Measurements from ENCODE around the gene TIMM21.

The TIMM21 gene, protein sequence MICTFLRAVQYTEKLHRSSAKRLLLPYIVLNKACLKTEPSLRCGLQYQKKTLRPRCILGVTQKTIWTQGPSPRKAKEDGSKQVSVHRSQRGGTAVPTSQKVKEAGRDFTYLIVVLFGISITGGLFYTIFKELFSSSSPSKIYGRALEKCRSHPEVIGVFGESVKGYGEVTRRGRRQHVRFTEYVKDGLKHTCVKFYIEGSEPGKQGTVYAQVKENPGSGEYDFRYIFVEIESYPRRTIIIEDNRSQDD

DNA sequence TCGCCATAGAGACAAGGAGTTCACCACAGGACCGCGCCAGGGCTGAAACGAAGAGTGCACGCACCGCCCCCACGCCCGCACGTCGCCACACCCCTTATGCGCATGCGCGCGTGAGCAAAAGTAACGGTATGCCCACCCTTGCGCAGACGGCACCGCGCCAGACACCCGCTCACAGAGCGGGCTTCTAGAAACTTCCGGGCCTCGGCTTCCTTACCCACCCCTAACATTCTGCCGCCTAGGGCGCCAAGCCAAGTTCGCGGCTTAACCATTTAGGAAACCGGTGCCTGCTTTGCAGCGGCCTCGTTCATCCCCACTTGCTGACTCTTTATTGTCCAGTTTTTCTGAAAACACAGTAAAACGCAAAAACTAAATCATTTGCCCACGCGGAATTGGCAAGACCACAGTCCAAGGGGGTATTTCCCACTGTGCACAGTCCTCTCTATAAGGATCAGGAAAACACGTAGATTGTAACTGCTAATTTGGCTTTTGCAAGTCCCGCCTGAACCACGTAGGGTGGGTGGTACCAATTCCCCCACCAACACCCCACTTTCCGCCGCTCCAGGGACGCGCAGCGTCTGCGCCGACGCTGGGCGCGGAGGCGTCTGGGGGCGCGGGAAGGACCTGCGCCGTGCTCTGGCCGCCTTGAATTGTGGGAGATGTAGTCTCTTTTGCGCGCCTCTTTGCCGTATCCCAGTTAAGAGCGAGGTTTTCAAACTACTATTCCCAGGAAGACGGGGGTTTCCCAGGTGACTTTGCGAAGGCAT is at the start of gene TIMM21, which contains the start of gene FBXO15:
TIMM21 (plus strand) TSS at position 745 of the 764 bp plus-strand sequence. CDS start 286 bp downstream, outside the sequence.
FBXO15 (minus strand) TSS at position 56 of the 764 bp plus-strand sequence; CDS start at position 7, 49 bp downstream.
- DNase-seq, result peak; percentile 98

DNA sequence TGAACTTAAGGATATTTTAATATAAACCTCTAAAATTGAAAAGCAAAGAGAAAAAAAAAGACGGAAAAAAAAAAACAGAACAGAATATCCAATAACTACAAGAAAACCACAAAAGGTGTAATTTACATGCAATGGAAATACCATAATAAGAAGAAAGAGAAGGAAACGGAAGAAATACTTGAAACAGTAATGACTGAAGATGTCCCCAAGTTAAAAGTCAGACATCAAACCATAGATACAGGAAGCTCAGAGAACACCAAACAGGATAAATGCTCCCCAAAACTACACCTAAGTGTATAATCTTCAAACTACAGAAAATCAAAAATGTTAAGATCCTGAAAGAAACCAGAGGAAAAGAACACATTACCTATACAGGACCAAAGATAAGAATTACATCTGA is 39.9 kb upstream of the TIMM21 start:
- no peak for DNase-seq

DNA sequence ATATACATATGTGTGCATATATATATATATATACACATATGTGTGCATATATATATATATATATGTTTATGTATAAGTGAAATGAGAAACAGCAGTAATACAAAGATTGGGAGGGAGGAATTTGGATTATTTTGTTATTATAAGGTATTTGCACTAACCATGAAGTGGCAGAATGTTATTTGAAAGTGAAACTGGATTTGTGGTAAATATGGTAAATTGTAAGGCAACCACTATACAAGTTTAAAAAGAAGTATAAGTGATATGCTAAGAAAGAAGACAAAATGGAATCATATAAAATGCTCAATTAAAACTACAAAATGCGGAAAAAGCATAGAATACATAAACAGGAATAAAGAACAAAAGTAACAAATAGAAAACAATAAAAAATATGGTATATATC is 38.2 kb upstream of the TIMM21 start:
- DNase-seq, result no peak

DNA sequence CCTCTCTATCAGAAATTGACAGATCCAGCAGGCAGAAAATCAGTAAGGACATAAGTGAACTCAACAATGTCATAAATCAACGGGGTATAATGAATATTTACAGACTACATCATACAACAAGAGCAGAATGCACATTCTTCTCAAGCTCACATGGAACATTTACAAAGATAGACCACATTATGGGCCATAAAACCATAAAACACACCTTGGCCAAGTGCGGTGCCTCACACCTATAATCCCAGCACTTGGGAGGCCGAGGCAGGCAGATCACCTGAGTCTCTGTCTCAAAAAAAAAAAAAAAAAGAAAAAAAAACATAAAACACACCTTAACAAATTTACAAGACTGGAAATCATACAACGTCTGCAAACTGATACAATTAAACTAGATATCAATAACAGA is 37.3 kb upstream of the TIMM21 start:
- no peak for DNase-seq

DNA sequence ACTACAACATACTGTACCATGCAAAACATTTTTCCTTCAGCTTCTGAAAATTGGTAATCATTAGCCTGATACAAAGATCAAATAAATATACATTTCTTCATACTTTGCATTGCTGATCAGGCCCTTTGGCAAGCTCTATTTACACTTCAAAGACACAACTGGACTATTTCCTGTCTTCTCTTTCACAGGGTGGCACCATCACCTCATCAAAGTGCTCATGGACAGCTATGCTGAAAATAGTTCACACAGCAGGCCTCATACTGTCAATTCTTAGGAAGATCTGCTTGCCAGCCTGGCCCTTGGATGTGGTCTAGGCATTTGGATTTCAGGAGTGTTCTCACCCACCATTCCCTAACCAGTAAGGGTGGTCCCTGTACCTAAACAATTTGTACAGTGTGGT is 34.6 kb upstream of the TIMM21 start:
- no peak for DNase-seq

DNA sequence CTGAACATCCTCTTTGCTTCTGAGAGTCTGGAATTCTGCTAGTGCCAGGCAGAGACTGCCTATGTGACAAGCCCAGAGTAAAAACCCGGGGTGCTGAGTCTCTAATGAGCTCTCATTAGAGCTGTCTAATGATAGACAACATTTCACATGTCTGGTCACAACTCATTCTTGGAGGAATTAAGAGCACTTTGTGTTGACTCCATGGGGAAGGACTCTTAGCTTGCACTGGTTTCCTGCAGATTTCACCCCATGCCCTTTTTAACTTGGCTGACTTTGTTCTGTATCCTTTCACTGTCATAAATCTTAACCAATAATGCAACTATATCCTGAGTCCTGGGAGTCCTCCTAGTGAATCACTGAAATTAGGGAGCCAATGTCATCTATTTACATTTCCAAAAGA is 34.2 kb upstream of the TIMM21 start:
- DNase-seq, result no peak

DNA sequence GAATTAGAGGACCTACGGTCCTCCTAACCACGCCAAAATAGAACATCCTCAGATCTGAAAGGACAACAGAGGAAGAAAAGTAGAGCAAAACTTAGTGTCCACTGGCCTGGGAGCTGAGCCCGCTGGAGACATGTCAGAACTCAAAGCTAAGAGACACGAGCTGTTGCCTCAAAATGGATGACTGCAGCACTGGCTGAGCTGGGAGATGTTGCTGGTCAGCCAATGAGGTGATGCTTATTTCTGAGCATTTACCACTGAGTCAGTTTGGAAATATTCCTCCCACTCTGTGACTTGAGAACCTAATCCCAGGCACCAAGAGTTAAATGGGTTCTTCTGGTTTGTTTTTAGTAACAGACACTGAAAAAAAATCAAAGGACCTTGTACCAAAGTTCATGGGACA is 33.3 kb upstream of the TIMM21 start:
- DNase-seq, result no peak

DNA sequence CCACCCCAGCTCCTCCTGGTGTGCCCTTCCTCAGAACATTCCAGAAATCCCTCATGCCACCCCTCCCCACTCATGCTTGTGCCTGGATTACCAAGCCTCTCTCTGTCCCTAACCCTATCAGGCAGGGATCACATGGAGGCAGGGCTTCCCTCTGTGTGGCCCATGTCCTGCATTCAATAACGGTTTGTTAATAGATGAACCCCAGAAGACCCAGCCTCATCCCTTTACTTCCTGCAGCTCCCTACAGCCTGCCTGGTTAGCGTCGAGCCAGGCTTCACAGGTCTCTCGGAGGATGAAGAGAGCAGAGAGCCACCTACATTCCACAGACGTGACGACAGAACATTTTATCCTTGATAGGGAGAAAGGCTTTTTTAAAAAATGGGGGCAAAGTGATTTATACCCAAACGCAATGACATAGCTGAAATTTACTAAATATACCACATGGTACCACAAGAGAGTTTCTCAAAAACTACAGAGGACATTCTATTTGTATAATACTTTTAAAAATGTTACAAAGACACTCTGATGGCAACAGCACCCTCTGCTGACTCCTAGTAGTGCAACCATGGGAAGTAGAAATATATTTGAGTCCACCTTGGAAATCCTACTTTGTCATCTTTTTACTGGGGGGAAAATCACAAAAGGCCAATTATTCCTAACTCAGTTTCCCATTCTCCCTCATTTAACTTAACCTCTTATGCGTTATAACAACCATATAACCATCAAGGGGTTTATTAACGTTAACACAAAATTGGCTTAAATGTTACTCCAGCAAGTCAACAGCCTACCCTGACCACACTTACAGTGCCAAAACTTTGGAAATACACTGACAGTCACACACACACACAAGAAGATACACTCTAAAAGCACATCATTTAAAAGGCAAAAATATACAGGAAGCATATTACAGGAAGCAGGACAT is 31.4 kb upstream of the TIMM21 start:
- DNase-seq, result peak; percentile 61

DNA sequence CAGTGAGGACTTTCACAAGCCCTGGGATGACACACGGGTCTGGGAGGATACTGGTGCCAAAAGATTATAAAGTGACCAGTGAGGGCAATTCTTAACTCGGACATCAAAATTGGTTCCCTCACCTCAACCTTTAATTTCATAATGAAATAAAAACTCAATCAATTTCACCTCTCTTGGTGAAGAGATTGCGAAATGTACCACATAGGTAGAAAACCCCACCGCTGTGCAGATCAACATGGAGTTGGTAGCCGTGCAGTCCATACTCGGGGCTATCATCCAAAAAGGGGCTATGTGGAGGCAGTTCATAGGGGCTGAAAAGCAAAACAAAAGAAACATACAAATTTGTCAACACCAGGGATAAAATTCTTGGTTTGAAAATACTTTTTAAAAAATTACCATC is 25.1 kb upstream of the TIMM21 start:
- DNase-seq, result no peak

DNA sequence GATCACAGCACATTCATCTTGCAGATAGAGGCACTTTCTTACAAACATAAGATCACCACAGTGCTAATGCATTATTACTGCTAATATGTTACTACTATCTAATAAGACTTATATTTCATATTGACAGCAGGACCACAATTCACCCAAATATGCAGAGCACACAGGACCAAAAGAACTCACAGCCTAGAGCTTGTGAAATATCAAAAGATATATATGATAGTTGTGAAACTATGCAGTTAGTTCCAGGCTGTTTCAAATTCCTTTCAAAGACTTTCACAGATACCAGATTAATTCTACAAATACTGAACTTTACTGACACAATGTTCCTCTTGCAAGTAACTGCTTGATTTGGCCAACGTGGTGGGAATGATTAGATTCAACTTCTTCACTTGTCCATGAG is 23.7 kb upstream of the TIMM21 start:
- DNase-seq, result no peak

DNA sequence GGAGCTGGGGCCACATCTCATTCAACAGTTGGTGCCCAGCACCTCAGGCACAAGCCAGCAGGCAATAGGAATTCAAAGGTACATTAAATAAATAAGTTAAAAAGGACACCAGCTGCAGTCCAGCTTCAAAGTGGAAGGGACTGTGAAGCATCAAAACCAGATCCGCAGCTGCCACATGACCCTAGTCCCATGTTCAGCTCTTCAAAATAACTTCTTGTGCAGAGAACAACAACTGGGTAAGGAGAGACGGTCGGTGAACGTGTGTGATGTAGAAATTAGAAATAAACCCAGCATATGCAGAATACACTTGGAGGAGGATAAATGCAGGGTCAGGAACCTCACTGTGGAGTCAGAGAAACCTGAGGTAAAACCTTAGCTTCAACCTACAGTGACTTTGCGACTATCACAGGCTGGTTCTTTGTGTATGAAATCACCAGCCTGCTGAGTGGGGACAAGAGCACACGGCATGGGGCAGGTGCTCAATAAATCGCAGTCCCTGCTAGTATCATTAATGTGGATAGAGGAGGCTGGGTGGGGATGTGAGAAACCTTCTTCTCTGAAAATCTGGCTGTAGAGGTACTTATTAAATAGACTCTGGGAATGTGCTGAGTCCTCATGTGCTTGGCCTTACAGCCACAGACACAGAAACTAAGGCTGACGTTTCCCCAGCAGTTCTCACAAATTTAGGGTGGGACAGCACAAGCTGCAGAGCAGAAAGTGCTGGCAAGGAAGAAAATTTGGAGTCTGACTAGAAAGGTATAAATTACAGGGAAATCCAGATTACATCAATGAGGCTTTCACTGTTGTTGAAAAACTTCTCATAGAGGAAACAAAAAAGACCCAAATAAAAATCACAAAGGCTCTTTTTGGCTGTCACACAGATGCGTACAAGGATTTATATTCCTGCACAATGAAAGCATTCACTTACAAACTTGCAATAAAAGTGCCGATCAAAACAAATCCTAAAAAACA is 21.4 kb upstream of the TIMM21 start:
- DNase-seq, result peak; percentile 45

DNA sequence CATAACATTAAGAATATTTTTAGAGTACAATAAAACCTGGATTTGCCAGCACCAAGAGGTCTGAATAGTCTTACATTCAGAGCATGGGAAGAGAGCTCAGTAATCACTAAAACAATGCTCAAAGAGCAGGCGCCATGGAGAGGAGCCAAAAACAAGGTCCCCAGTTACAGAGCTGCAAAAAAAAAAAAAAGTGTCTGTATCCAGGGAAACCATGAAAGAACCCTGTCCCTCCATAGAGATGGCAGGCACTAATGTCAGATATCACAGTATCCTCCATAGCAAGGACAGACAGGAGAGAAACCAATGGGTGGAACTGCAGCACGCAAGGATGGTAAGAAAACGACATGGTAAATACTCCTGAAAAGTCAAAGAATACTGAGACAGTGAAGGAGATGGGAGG is 20.2 kb upstream of the TIMM21 start:
- DNase-seq, result no peak

DNA sequence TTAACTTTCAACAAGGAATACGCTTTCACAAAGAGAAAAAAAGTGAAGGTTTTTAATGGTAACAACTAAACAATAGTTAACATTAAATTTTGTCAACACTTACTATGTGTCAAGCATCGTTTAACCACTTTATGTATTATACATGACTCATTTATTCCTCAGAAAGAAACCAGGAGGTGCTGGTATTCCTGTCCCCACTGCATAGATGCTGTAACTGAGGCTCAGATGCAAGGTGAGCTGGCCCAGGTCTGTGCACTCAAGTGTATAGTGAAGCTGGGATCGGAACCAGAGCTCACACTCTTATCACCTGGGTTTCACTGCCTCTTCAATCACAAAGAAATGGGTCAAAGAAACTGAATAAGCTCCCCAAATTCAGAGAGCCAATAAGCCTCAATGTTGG is 17.2 kb upstream of the TIMM21 start:
- DNase-seq, result no peak

DNA sequence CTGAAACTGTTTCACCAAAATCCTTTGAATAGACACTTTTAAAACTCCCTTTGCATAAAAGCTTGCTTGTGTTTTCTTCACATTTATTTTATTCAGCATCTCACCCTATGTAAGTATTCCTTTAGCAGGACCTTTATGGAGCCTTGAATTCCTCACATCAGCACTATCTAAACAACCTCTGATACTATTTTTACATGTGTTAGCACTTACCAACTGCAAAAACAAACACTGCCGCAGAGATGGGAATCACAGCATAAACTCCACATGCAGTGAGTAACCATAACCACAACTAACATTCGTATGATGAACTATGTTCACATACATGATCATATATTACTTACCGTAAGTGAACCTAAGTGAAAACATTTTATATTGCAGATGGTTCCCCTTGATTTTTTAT is 16.1 kb upstream of the TIMM21 start:
- no peak for DNase-seq

DNA sequence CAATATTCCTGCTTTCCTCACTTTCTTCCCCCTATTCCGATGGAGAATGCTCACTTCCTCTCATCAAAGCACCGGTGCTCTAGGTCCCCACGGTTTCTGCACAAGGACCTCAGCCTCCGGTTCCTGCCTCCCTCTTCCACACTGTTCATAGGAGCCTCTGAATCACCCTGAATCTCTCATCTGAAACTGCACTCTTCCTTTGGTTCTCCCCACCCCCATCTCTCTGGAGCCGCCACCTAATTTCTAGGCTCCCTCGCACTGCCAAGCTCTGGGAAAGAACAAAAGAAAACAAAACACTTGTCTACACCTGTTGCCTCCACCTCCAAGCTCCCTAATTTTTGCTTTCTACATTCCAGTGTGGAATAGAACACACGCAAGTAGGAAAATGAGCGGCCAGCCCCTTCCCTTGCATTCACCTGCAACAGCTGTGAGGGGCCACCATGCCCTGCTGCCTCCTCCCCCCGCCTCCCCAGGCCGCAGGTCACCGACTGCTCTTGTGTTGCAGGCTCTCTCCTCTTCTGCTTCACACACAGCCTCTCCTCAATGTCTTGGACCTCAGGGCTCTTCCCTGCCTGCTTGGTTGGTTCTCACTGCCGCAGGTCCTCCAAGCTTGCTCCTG is 10.3 kb upstream of the TIMM21 start:
- DNase-seq, result peak; percentile 15

DNA sequence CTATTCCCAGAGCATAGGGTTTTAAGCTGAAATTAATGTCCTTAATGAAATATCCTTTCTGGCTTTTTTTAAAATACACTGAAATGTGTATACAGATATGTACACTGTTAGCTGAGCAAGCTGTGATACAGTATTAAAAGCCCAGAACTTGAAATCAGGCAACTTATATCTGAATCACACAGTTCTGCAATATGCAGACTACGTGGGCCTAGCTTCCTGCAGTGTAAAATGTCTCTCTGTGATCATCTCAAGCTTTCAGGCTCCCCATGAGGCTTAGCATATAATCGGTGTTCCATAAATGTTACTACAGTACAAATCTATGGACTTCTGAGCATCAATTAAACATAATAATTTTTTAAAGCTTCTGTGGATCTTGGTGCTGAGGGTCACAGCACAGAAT is 8.9 kb upstream of the TIMM21 start:
- DNase-seq, result no peak

DNA sequence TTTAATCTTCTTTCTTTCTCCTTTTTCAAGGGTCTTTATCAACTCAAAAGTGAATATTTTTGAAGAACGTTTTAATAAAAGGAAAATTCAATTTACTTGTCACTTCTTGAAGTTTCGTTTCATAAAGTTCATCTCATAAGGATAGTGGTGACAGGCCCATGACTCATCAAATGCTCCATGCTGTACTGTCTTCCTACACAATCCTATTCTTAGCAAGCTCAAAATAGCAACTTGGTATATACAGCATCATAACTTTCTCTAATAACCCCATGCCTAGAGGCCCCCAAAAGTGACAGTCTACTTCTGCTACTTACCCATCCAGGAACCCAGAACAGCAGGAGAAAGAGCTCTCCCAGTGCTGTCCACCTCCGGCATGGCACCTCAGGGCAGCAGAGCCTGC is 8.4 kb upstream of the TIMM21 start:
- DNase-seq, result no peak

DNA sequence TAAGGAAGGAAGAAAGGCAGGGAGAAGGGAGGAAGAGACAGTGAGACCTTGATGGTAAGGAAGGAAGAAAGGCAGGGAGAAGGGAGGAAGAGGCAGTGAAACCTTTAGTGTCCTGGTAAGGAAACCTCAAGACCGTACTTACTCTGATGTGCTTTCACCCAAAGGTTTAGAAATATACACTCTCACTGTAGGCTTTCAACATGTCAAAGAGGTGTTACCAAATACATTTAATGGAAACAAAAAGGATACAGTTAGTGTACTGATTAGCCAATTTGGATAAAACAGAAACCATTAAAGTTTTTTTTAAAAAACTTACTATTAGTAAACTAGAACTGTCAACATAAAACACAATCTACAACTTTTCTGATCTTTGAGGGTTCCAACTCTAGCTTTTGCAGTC is 7.7 kb upstream of the TIMM21 start:
- no peak for DNase-seq

DNA sequence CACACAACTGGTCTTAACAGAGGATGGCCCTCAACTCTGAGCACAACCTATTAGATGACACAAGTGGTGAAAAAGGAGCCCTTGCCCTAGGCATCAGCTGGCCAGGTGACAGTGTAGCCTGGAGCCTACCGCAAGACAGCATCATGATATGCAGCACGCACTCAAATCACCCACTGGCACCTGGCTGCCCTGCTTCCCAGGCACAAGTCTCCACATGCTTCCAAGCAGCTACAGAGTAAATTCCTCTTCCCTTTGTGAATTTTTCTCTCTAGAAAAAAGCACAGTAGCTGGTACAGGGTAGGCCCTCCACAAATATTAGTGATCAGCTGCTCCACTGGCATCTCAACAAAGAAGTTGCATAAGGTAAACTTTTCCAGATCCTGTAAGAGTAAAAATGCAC is 6.7 kb upstream of the TIMM21 start:
- DNase-seq, result no peak

DNA sequence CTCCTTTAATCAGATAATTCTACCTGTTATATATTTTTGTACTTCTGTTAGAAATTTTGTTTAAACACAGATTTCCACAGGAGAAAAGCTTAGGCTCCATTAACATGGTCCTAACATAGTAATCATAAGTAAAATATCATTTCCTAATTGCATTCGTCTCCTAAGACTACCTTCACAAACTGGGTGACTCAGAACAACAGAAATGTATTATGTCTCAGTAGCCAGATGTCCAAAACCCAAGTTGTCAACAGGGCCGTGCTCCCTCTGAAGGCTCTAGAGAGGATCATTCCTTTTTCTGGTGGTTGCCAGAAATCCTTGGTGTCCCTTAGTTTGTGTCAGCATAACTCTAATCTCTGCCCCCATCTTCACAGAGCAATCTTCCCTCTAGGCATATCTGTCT is 6.1 kb upstream of the TIMM21 start:
- no peak for DNase-seq

DNA sequence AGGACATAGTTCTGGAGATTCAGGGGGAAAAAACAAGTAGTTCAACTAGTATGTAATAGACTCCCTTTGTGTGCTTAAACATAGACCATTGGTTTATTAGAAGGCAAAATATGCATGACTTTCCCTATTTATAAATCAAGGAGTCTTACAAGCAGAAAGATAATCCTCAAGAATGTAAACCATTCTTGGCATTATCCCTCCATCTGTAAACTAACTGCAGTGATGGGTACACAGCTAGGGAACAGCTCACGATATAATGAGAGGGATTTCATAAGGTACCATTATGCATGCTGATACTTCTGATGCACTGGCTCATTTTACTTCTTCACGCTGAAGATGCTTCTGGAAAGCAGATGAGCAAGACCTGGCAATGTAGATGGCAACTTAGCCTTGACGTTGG is 1.6 kb upstream of the TIMM21 start:
- DNase-seq, result no peak

DNA sequence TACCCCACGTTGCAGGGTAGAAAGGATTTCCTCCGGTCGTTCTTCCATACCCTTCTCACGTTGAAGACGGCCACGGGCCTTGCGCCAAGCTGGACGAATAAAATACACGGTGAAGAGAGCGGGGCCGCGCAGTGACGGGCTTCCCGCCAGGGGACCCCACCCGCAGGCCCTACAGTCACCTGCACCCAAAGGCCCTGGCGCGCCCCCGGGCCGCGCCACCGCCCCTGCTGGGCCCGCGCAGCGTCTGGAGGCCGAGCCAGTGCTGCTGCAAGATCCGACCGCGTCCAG is 888 bp upstream of the TIMM21 start:
- no peak for DNase-seq
